Kidney epithelial cell (primary cell): ENCODE results near the gene KCNAB1. TPM values are rescaled to one million over a fixed set of nuclear protein-coding genes. Genes with fewer than 3 reads are reported as not detected.

Source experiments
- DNase-seq: peaks from one replicate; pipeline ENCODE4 v3.0.0-alpha.2; 2010; ENCODE audit warnings: low read depth
- H3K27me3 ChIP-seq: 2 replicates; pipeline ENCODE4 v1.6.0; 2011; ENCODE audit warnings: low read length; ENCODE audit not compliant: control insufficient read depth, insufficient read depth
- H3K36me3 ChIP-seq: 2 replicates; pipeline ENCODE4 v1.5.1; 2011; ENCODE audit warnings: low read length; ENCODE audit not compliant: control insufficient read depth, insufficient read depth
- H3K4me3 ChIP-seq: 2 replicates; pipeline ENCODE4 v1.5.1; 2011; ENCODE audit warnings: low read depth, mild to moderate bottlenecking, control low read depth, low read length
- total RNA-seq: library from RNA; depleted of rRNA; stranded (reverse); fragments of >200 nt; gene quantifications from 2 replicates; pipeline ENCODE4 v1.2.3, GENCODE V29; 2015
- TF ChIP-seq, protein P1 (sequence below): IDR thresholded peaks from 2 replicates; pipeline ENCODE4 v1.5.1; 2011; ENCODE audit warnings: mild to moderate bottlenecking, moderate library complexity, low read length, control low read depth, inconsistent platforms; ENCODE audit not compliant: insufficient read depth, poor library complexity, severe bottlenecking

KCNAB1 gene
- total RNA-seq, 1 donor from 2014 or later: not detected

DNA sequence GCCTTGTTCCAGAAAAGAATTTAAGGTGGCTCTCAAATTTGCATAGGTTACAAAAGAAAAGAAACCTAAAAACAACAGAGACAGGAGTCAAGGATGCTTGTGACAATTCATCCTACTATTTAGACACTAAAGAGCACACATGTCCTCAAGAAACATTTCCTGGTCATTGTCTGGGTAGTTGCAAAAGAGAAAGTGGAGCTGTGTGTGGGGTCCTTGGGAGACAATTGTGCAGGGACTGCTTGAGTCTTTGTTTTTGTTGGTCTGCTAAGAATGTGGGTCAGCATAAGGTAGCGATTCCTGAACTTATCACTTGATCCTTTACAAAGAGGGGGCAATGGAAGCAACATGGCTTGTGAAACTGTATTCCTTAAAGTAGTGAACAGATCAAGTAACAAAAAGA is 185.3 kb downstream of the KCNAB1 start:
- TF ChIP-seq, protein P1, sequence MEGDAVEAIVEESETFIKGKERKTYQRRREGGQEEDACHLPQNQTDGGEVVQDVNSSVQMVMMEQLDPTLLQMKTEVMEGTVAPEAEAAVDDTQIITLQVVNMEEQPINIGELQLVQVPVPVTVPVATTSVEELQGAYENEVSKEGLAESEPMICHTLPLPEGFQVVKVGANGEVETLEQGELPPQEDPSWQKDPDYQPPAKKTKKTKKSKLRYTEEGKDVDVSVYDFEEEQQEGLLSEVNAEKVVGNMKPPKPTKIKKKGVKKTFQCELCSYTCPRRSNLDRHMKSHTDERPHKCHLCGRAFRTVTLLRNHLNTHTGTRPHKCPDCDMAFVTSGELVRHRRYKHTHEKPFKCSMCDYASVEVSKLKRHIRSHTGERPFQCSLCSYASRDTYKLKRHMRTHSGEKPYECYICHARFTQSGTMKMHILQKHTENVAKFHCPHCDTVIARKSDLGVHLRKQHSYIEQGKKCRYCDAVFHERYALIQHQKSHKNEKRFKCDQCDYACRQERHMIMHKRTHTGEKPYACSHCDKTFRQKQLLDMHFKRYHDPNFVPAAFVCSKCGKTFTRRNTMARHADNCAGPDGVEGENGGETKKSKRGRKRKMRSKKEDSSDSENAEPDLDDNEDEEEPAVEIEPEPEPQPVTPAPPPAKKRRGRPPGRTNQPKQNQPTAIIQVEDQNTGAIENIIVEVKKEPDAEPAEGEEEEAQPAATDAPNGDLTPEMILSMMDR: no peak
- H3K36me3 ChIP-seq: no peaks in the 10 kb centered on the region
- H3K27me3 ChIP-seq: no peaks in the 10 kb centered on the region
- no peak overlapping the region for H3K4me3 ChIP-seq
- DNase-seq: no peak

GRCh38 chr3:156307704-156308103 is 187.3 kb downstream of the KCNAB1 start:
- TF ChIP-seq, protein P1: no peak
- Histone ChIP-seq H3K27me3 (no peaks in the 10 kb centered on the region), H3K36me3 (no peaks in the 10 kb centered on the region), H3K4me3 (no peak overlapping the region)
- DNase-seq: no peak

- Histone ChIP-seq H3K36me3 (no peaks in the 10 kb centered on the region), H3K27me3 (no peaks in the 10 kb centered on the region), H3K4me3 (no peak overlapping the region)
- no peak for DNase-seq
- TF ChIP-seq, protein P1: no peak
These were observed 191.1 kb downstream of the KCNAB1 start for GRCh38 chr3:156311431-156311830.

- TF ChIP-seq, protein P1: no peak
- no peak for DNase-seq
- no peaks in the 10 kb centered on the region for H3K27me3 ChIP-seq
These were observed 191.6 kb downstream of the KCNAB1 start for GRCh38 chr3:156311930-156312329.

GRCh38 chr3:156316076-156316475 is 195.7 kb downstream of the KCNAB1 start:
- DNase-seq: no peak
- Histone ChIP-seq H3K27me3 (no peaks in the 10 kb centered on the region), H3K36me3 (no peaks in the 10 kb centered on the region), H3K4me3 (no peak overlapping the region)
- TF ChIP-seq, protein P1: no peak

More at GRCh38 chr3:156311930-156312329, 191.6 kb downstream of the KCNAB1 start:
- H3K36me3 ChIP-seq: no peaks in the 10 kb centered on the region
- H3K4me3 ChIP-seq: no peak overlapping the region

DNA sequence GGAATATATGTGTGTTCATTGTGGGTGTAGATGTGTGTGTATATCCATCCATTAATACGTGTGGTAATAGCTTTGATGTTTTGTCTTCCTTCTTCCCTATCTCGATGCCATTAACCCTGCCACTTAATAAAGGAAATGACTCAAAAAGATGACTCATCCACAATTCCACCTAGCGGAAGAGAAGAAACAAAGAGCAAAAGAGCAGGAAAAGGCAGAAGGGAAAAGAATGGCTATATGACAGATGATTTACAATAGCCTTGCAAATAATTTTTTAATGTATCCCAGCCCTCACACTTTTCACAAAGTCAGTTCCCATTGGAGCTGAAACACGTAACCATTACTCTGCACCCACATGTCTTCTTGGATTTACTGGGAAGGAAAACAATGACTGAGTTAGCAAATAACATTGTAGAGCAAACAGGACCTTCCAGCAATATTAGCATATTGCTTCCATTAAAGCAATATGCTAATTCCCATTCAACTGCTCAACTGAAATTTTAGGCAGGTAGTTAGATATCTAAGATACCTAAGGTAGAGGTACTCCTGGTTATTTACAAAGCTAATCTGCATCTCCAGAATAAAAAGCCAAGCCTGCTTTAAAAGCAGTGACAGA is 197.2 kb downstream of the KCNAB1 start:
- Histone ChIP-seq H3K36me3 (no peaks in the 10 kb centered on the region), H3K4me3 (no peak overlapping the region), H3K27me3 (no peaks in the 10 kb centered on the region)
- DNase-seq: peak; percentile 51
- TF ChIP-seq, protein P1: peak; percentile 7
